Caco-2 (cell line): Measurements from ENCODE around the gene IFT20. TPM values are rescaled to one million over a fixed set of nuclear protein-coding genes. Genes with fewer than 3 reads are reported as not detected.

Source experiments
- BruUV-seq: library from RNA; stranded (reverse); fragments of 400-500 nt; replicated peaks from 2 replicates; lab custom pipeline; 2021; lab: Mats Ljungman, UMichigan
- CTCF ChIA-PET: fragments of 300-600 bp; sonication (Branson Sonifier 250); formaldehyde crosslinking; loops from one replicate; lab custom pipeline; 2022; ENCODE audit warnings: antibody characterized with exemption; lab: Charles Lee
- POLR2A ChIA-PET: fragments of 300-600 bp; sonication (Branson Sonifier 250); formaldehyde crosslinking; loops from one replicate; lab custom pipeline; 2022; ENCODE audit warnings: antibody characterized with exemption; lab: Charles Lee
- DNase-seq, 2 experiments: peaks; one replicate each; pipeline versions ENCODE4 v3.0.0 to v3.0.0-alpha.2; 2020 to 2022
- H3K27me3 ChIP-seq: replicated peaks from 2 replicates; pipeline ENCODE4 v1.6.0; 2011; ENCODE audit warnings: low read length; ENCODE audit not compliant: control insufficient read depth, insufficient read depth
- H3K36me3 ChIP-seq: 2 replicates; pipeline ENCODE4 v1.5.1; 2011; ENCODE audit warnings: low read length; ENCODE audit not compliant: control insufficient read depth, insufficient read depth
- H3K4me1 ChIP-seq: fragments of 250-450 bp; sonication (Bioruptor Pico); 2 replicates; pipeline ENCODE4 v1.5.1; 2020; ENCODE audit warnings: mild to moderate bottlenecking
- H3K4me3 ChIP-seq: 2 replicates; pipeline ENCODE4 v1.5.1; 2011; ENCODE audit warnings: low read depth, mild to moderate bottlenecking, control low read depth, low read length
- H3K9me3 ChIP-seq: fragments of 250-450 bp; sonication (Bioruptor Pico); 2 replicates; pipeline ENCODE4 v1.5.1; 2020; ENCODE audit warnings: mild to moderate bottlenecking, moderate library complexity
- H3K27ac Mint-ChIP-seq: one replicate; pipeline ENCODE4 v1.8.0; 2022; ENCODE audit warnings: mixed read lengths; ENCODE audit not compliant: unreplicated experiment
- H3K27me3 Mint-ChIP-seq: one replicate; pipeline ENCODE4 v1.8.0; 2022; ENCODE audit warnings: mixed read lengths; ENCODE audit not compliant: insufficient read depth, unreplicated experiment
- H3K36me3 Mint-ChIP-seq: one replicate; pipeline ENCODE4 v1.8.0; 2022; ENCODE audit warnings: mild to moderate bottlenecking, mixed read lengths; ENCODE audit not compliant: insufficient read depth, unreplicated experiment
- H3K4me1 Mint-ChIP-seq: one replicate; pipeline ENCODE4 v1.8.0; 2022; ENCODE audit warnings: low read depth, mixed read lengths; ENCODE audit not compliant: unreplicated experiment
- H3K4me3 Mint-ChIP-seq: one replicate; pipeline ENCODE4 v1.8.0; 2022; ENCODE audit warnings: mild to moderate bottlenecking, moderate library complexity, mixed read lengths; ENCODE audit not compliant: unreplicated experiment
- H3K9me3 Mint-ChIP-seq: one replicate; pipeline ENCODE4 v1.8.0; 2022; ENCODE audit warnings: mixed read lengths; ENCODE audit not compliant: unreplicated experiment
- CTCF ChIP-seq, 2 experiments: fragments of 200-600 bp in 1 of 2; IDR thresholded peaks; 1 replicate in 1 of 2; 2 replicates in 1 of 2; pipeline versions ENCODE4 v1.5.1 to v1.8.0; 2011 to 2022; ENCODE audit warnings: antibody characterized with exemption in 1 of 2, control low read depth in 1 of 2, inconsistent platforms in 1 of 2, low read depth in 1 of 2, low read length in 1 of 2, mild to moderate bottlenecking in 1 of 2, moderate library complexity in 1 of 2; ENCODE audit not compliant: insufficient read depth in 1 of 2, severe bottlenecking in 1 of 2, unreplicated experiment in 1 of 2
- intact Hi-C: fragments of 100-400 bp; cut with micrococcal nuclease; formaldehyde crosslinking; loops from one replicate; pipeline ENCODE4 v1.10.0; 2022; ENCODE audit not compliant: unreplicated experiment
- total RNA-seq: library from RNA; stranded (reverse); gene quantifications from 2 replicates; pipeline ENCODE4 v1.2.3, GENCODE V29; 2022

IFT20 gene
- total RNA-seq, 1 experiment from 2014 or later, result 89.9 TPM

- H3K27me3 Mint-ChIP-seq, result no peaks in the 10 kb centered on the region
- H3K27me3 ChIP-seq, result no peaks in the 10 kb centered on the region
- no TSS peak for BruUV-seq
- peak overlapping the region; percentile 1 for H3K27ac Mint-ChIP-seq
- TF ChIP-seq CTCF (IDR thresholded peaks at IDR 0.05; ENCODE audit: insufficient read depth in 1 of 2, low read depth in 1 of 2, low read length in 1 of 2, severe bottlenecking in 1 of 2, unreplicated experiment in 1 of 2), result no peak
- no peaks in the 10 kb centered on the region for H3K9me3 ChIP-seq
- DNase-seq, result no peak
- peaks cover 29% of the 10 kb centered on the region for H3K36me3 ChIP-seq
- POLR2A ChIA-PET, result interaction anchor here (1.1 to 3.3 kb wide), 5 partner anchors 10 to 282 kb away, joined by 3 to 42 read pairs (median 10); partner anchors contain the start of genes IFT20, POLDIP2, TNFAIP1 and VTN
- H3K36me3 Mint-ChIP-seq, result peaks cover 91% of the 10 kb centered on the region
- intact Hi-C loops, result no loop called here
- no peak overlapping the region for H3K4me3 ChIP-seq
- peaks cover 22% of the 10 kb centered on the region for H3K4me1 ChIP-seq
- no peak overlapping the region for H3K4me3 Mint-ChIP-seq
- H3K9me3 Mint-ChIP-seq, result no peaks in the 10 kb centered on the region
- CTCF ChIA-PET, result interaction anchor here (0.9 to 2.4 kb wide), 6 partner anchors 10 to 113 kb away, joined by 3 to 13 read pairs (median 5); partner anchors contain the start of genes IFT20, POLDIP2, TNFAIP1 and VTN
- H3K4me1 Mint-ChIP-seq, result peaks cover 8% of the 10 kb centered on the region
Measured at GRCh38 chr17:28346199-28346580, 10.9 kb upstream of the IFT20 start.

- no peaks in the 10 kb centered on the region for H3K27me3 Mint-ChIP-seq
- no peak for DNase-seq
- intact Hi-C loops, result no loop called here
- H3K9me3 Mint-ChIP-seq, result no peaks in the 10 kb centered on the region
- peaks cover 8% of the 10 kb centered on the region for H3K4me1 Mint-ChIP-seq
- no peak for TF ChIP-seq CTCF (IDR thresholded peaks at IDR 0.05; ENCODE audit: insufficient read depth in 1 of 2, low read depth in 1 of 2, low read length in 1 of 2, severe bottlenecking in 1 of 2, unreplicated experiment in 1 of 2)
- peak overlapping the region; percentile 1 for H3K27ac Mint-ChIP-seq
- ChIA-PET CTCF (interaction anchor here (0.9 to 2.0 kb wide), 5 partner anchors 10 to 112 kb away, joined by 3 to 13 read pairs (median 3); partner anchors contain the start of genes IFT20, POLDIP2, TNFAIP1 and VTN), POLR2A (interaction anchor here (1.1 to 3.3 kb wide), 5 partner anchors 10 to 282 kb away, joined by 3 to 42 read pairs (median 10); partner anchors contain the start of genes IFT20, POLDIP2, TNFAIP1 and VTN)
- H3K4me3 Mint-ChIP-seq, result no peak overlapping the region
- H3K36me3 ChIP-seq, result peaks cover 27% of the 10 kb centered on the region
- BruUV-seq, result TSS peak; percentile 2
- H3K36me3 Mint-ChIP-seq, result peaks cover 91% of the 10 kb centered on the region
- no peaks in the 10 kb centered on the region for H3K27me3 ChIP-seq
- no peak overlapping the region for H3K4me3 ChIP-seq
- peaks cover 22% of the 10 kb centered on the region for H3K4me1 ChIP-seq
- no peaks in the 10 kb centered on the region for H3K9me3 ChIP-seq
Measured at GRCh38 chr17:28345419-28346198, 10.3 kb upstream of the IFT20 start.

GRCh38 chr17:28344435-28344901 is 9.2 kb upstream of the IFT20 start:
- Mint-ChIP-seq H3K4me1 (peaks cover 8% of the 10 kb centered on the region), H3K36me3 (peaks cover 91% of the 10 kb centered on the region), H3K27me3 (no peaks in the 10 kb centered on the region), H3K9me3 (no peaks in the 10 kb centered on the region), H3K27ac (no peak overlapping the region), H3K4me3 (no peak overlapping the region)
- peak in 1 of 2 experiments; percentile 52 for DNase-seq
- H3K9me3 ChIP-seq, result no peaks in the 10 kb centered on the region
- no TSS peak for BruUV-seq
- intact Hi-C loops, result no loop called here
- ChIA-PET CTCF (interaction anchor here (1.0 to 1.6 kb wide), 5 partner anchors 9 to 72 kb away, joined by 3 to 5 read pairs (median 3); partner anchors contain the start of genes IFT20, POLDIP2, TNFAIP1 and VTN), POLR2A (interaction anchor here (0.9 to 1.3 kb wide), 2 partner anchors 9 to 13 kb away, joined by 5 to 11 read pairs; partner anchors contain the start of genes IFT20, POLDIP2 and TNFAIP1)
- no peak overlapping the region for H3K4me3 ChIP-seq
- no peaks in the 10 kb centered on the region for H3K27me3 ChIP-seq
- H3K4me1 ChIP-seq, result peaks cover 22% of the 10 kb centered on the region
- H3K36me3 ChIP-seq, result peaks cover 27% of the 10 kb centered on the region
- no peak for TF ChIP-seq CTCF (IDR thresholded peaks at IDR 0.05; ENCODE audit: insufficient read depth in 1 of 2, low read depth in 1 of 2, low read length in 1 of 2, severe bottlenecking in 1 of 2, unreplicated experiment in 1 of 2)
